CD14-positive monocyte (primary cell): Measurements from ENCODE around the gene TMEM88. TPM values are rescaled to one million over a fixed set of nuclear protein-coding genes. Genes with fewer than 3 reads are reported as not detected.
A peak's percentile ranks its signal among the peaks of the same experiment; 100 is the strongest.

Source experiments
- DNase-seq, 3 donors: peaks; one replicate each; pipeline ENCODE4 v3.0.0-alpha.2; 2011 to 2022
- H2AFZ ChIP-seq: 2 replicates; pipeline ENCODE4 v1.6.0; 2012; ENCODE audit warnings: mild to moderate bottlenecking, low read depth, low read length, inconsistent platforms; ENCODE audit not compliant: insufficient read depth, poor library complexity, severe bottlenecking
- H3K27ac ChIP-seq, 2 donors: 1 replicate in 1 of 2; 2 replicates in 1 of 2; pipeline ENCODE4 v1.5.1; 2012 to 2013; ENCODE audit warnings: low read length in 2 of 2, control low read depth in 1 of 2, inconsistent platforms in 1 of 2, low read depth in 1 of 2, mild to moderate bottlenecking in 1 of 2
- H3K27me3 ChIP-seq, 2 donors: one replicate each; pipeline versions ENCODE4 v1.6.0 to v1.6.1; 2011 to 2013; ENCODE audit warnings: low read length in 2 of 2; ENCODE audit not compliant: control insufficient read depth in 2 of 2, insufficient read depth in 2 of 2
- H3K36me3 ChIP-seq, 2 donors: replicated peaks in 1 of 2; 1 replicate in 1 of 2; 2 replicates in 1 of 2; pipeline versions ENCODE4 v1.5.1 to v1.6.1; 2012 to 2013; ENCODE audit warnings: low read length in 2 of 2, control low read depth in 1 of 2, inconsistent platforms in 1 of 2, mild to moderate bottlenecking in 1 of 2; ENCODE audit not compliant: insufficient read depth in 2 of 2, control insufficient read depth in 1 of 2
- H3K4me1 ChIP-seq, 2 donors: 1 replicate in 1 of 2; 2 replicates in 1 of 2; pipeline versions ENCODE4 v1.5.1 to v1.6.1; 2012 to 2013; ENCODE audit warnings: low read length in 2 of 2, control low read depth in 1 of 2, inconsistent platforms in 1 of 2, mild to moderate bottlenecking in 1 of 2, moderate library complexity in 1 of 2; ENCODE audit not compliant: insufficient read depth in 2 of 2, control insufficient read depth in 1 of 2
- H3K4me2 ChIP-seq: replicated peaks from 2 replicates; pipeline ENCODE3; 2012; ENCODE audit warnings: low read length, moderate library complexity, mild to moderate bottlenecking; ENCODE audit not compliant: poor library complexity, severe bottlenecking; ENCODE audit errors: extremely low read depth
- H3K4me3 ChIP-seq, 3 experiments: fragments of 200-600 bp in 1 of 3; sonication (generic) in 1 of 3; replicated peaks in 1 of 3; 1 replicate in 2 of 3; 2 replicates in 1 of 3; pipeline ENCODE4 v1.5.1; 2011 to 2013; ENCODE audit warnings: low read length in 3 of 3, mild to moderate bottlenecking in 3 of 3, control low read depth in 2 of 3, low read depth in 2 of 3, inconsistent platforms in 1 of 3, moderate library complexity in 1 of 3
- H3K79me2 ChIP-seq: 2 replicates; pipeline ENCODE4 v1.6.0; 2012; ENCODE audit warnings: mild to moderate bottlenecking, control low read depth, inconsistent platforms, low read length, moderate library complexity; ENCODE audit not compliant: insufficient read depth
- H3K9ac ChIP-seq: 2 replicates; pipeline ENCODE4 v1.6.0; 2017; ENCODE audit warnings: low read length, mild to moderate bottlenecking; ENCODE audit not compliant: insufficient read depth, poor library complexity, severe bottlenecking
- H3K9me3 ChIP-seq, 2 donors: replicated peaks in 1 of 2; 1 replicate in 1 of 2; 2 replicates in 1 of 2; pipeline versions ENCODE4 v1.5.1 to v1.6.1; 2012 to 2013; ENCODE audit warnings: low read length in 2 of 2, control low read depth in 1 of 2; ENCODE audit not compliant: control insufficient read depth in 1 of 2, insufficient read depth in 1 of 2
- H4K20me1 ChIP-seq: 2 replicates; pipeline ENCODE4 v1.6.0; 2012; ENCODE audit warnings: mild to moderate bottlenecking, low read length, control low read depth, moderate library complexity; ENCODE audit not compliant: insufficient read depth
- H3K27ac Mint-ChIP-seq, 7 donors: one replicate each; pipeline ENCODE4 v1.8.0; 2020; ENCODE audit warnings: mild to moderate bottlenecking in 7 of 7, mixed read lengths in 7 of 7, moderate library complexity in 6 of 7, inconsistent platforms in 2 of 7
- H3K27me3 Mint-ChIP-seq, 3 donors: one replicate each; pipeline ENCODE4 v1.8.0; 2021 to 2022; ENCODE audit warnings: low read depth in 3 of 3, mild to moderate bottlenecking in 3 of 3, mixed read lengths in 3 of 3, moderate library complexity in 3 of 3, inconsistent platforms in 1 of 3
- H3K36me3 Mint-ChIP-seq, 2 donors: one replicate each; pipeline ENCODE4 v1.8.0; 2020; ENCODE audit warnings: mixed read lengths in 2 of 2, inconsistent platforms in 1 of 2, mild to moderate bottlenecking in 1 of 2
- H3K4me1 Mint-ChIP-seq: one replicate; pipeline ENCODE4 v1.8.0; 2020; ENCODE audit warnings: mild to moderate bottlenecking, mixed read lengths
- H3K4me3 Mint-ChIP-seq, 2 donors: one replicate each; pipeline ENCODE4 v1.8.0; 2020; ENCODE audit warnings: mild to moderate bottlenecking in 2 of 2, mixed read lengths in 2 of 2, moderate library complexity in 1 of 2
- H3K9me3 Mint-ChIP-seq, 7 donors: one replicate each; pipeline ENCODE4 v1.8.0; 2020 to 2022; ENCODE audit warnings: mixed read lengths in 7 of 7, mild to moderate bottlenecking in 6 of 7, moderate library complexity in 6 of 7, inconsistent platforms in 2 of 7
- WGBS: methylation state at CpG from one replicate; pipeline ENCODE4 v1.1.5; 2013; ENCODE audit warnings: missing lambda C conversion rate; ENCODE audit not compliant: insufficient coverage; 5-methylcytosine and 5-hydroxymethylcytosine counted together
- intact Hi-C, 2 donors: fragments of 100-400 bp; cut with micrococcal nuclease; formaldehyde crosslinking; loops; one replicate each; pipeline versions ENCODE4 v1.15.0 to v1.15.1; 2023
- polyA plus RNA-seq, 3 donors: library from polyadenylated mRNA; depleted of rRNA in 1 of 3; unstranded in 2 of 3; stranded (reverse) in 1 of 3; fragments of 300-500 nt in 2 of 3; fragments of >200 nt in 1 of 3; fragmentation: Illumina TruSeq in 2 of 3; gene quantifications; 1 replicate in 2 of 3; 2 replicates in 1 of 3; pipeline ENCODE4 v1.2.3, GENCODE V29; 2012 to 2021
- TF ChIP-seq, protein P1 (sequence below): fragments of 200-600 bp; IDR thresholded peaks from one replicate; pipeline ENCODE4 v1.8.0; 2022; ENCODE audit warnings: antibody characterized with exemption, mild to moderate bottlenecking

The TMEM88 gene
- polyA plus RNA-seq, 3 donors = 10.2 TPM; not detected in 2

GRCh38 chr17:7818026-7818425, 36.8 kb upstream of the TMEM88 start:
- Histone ChIP-seq H3K36me3 (no peaks in the 10 kb centered on the region), H3K9ac (no peak overlapping the region), H4K20me1 (no peaks in the 10 kb centered on the region), H3K9me3 (no peaks in the 10 kb centered on the region), H3K27ac (no peak overlapping the region), H3K4me2 (no peak overlapping the region), H3K79me2 (no peaks in the 10 kb centered on the region), H2AFZ (no peak overlapping the region), H3K27me3 (no peaks in the 10 kb centered on the region), H3K4me3 (no peak overlapping the region), H3K4me1 (no peaks in the 10 kb centered on the region)
- Mint-ChIP-seq H3K4me3 (no peak overlapping the region), H3K4me1 (no peaks in the 10 kb centered on the region), H3K36me3 (no peaks in the 10 kb centered on the region), H3K9me3 (no peaks in the 10 kb centered on the region), H3K27me3 (peaks cover 1 to 5% (median 2%) of the 10 kb centered on the region in 3 donors), H3K27ac (no peak overlapping the region)
- peak in 1 of 3 donors; percentile 3 for DNase-seq
- TF ChIP-seq, protein P1, sequence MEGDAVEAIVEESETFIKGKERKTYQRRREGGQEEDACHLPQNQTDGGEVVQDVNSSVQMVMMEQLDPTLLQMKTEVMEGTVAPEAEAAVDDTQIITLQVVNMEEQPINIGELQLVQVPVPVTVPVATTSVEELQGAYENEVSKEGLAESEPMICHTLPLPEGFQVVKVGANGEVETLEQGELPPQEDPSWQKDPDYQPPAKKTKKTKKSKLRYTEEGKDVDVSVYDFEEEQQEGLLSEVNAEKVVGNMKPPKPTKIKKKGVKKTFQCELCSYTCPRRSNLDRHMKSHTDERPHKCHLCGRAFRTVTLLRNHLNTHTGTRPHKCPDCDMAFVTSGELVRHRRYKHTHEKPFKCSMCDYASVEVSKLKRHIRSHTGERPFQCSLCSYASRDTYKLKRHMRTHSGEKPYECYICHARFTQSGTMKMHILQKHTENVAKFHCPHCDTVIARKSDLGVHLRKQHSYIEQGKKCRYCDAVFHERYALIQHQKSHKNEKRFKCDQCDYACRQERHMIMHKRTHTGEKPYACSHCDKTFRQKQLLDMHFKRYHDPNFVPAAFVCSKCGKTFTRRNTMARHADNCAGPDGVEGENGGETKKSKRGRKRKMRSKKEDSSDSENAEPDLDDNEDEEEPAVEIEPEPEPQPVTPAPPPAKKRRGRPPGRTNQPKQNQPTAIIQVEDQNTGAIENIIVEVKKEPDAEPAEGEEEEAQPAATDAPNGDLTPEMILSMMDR = no peak
- WGBS = 100% methylated on average over 1 of the region's 10 CpGs
- intact Hi-C loops = no loop called here

DNA sequence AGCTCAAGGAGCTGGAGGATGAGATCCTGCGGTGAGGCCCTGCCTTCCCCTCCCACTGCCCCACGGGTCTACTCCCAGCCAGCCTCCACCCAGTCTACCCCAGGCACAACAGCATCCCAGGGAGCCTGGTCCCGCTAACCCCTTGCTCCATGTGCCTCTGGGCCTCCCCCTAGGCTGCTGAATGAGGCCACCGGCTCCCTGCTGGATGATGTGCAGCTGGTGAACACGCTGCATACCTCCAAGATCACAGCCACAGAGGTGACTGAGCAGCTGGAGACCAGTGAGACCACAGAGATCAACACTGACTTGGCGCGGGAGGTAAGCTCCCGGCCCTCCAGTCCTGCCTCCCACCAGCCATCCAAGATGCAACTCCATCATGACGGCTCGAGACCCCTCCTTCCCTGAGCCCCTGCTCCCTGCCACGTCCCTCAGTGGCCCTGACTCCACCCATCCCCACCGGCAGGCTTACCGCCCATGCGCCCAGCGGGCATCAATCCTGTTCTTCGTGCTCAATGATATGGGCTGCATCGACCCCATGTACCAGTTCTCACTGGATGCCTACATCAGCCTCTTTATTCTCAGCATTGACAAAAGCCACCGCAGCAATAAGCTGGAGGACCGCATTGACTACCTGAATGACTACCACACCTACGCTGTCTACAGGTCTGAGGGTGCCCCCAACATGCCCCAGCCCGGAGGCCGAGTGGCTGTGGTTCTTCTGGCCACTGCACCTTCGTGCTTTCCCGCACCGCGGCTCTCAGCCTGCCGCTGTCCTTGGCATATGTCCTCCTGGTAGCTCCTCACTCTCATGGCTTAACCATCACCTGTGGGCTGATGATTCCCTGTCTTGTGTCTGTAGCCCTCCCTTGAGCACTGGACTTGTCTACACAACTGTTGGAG, 35.9 kb upstream of the TMEM88 start:
- H3K4me1 Mint-ChIP-seq = no peaks in the 10 kb centered on the region
- H3K9ac ChIP-seq = no peak overlapping the region
- H3K4me2 ChIP-seq = no peak overlapping the region
- H3K9me3 Mint-ChIP-seq = no peaks in the 10 kb centered on the region
- no peak overlapping the region for H3K4me3 ChIP-seq
- no peaks in the 10 kb centered on the region for H3K27me3 ChIP-seq
- no peaks in the 10 kb centered on the region for H4K20me1 ChIP-seq
- no peaks in the 10 kb centered on the region for H3K36me3 Mint-ChIP-seq
- no peak overlapping the region for H3K4me3 Mint-ChIP-seq
- H3K4me1 ChIP-seq = no peaks in the 10 kb centered on the region
- peak overlapping the region in 1 of 7 donors; percentile 1 for H3K27ac Mint-ChIP-seq
- peak in 1 of 3 donors; percentile 3 for DNase-seq
- no peak overlapping the region for H3K27ac ChIP-seq
- no peaks in the 10 kb centered on the region for H3K9me3 ChIP-seq
- H3K36me3 ChIP-seq = no peaks in the 10 kb centered on the region
- intact Hi-C loops = no loop called here
- peaks cover 2 to 5% (median 5%) of the 10 kb centered on the region in 3 donors for H3K27me3 Mint-ChIP-seq
- 92% methylated on average over 25 of the region's 27 CpGs for WGBS
- H2AFZ ChIP-seq = no peak overlapping the region
- TF ChIP-seq, protein P1 = no peak
- H3K79me2 ChIP-seq = no peaks in the 10 kb centered on the region
